Prostate gland (tissue), 2 donors: ENCODE measurements around the gene C4orf33. TPM values are rescaled to one million over a fixed set of nuclear protein-coding genes. Genes with fewer than 3 reads are reported as not detected.
"Not testable (repeated sequence)": the region's sequence is repeated elsewhere in the genome, so short reads cannot be mapped to it uniquely, and the experiment has no call there.

Experiments used
- DNase-seq: peaks from one replicate; pipeline ENCODE4 v3.0.0-alpha.2; 2019; ENCODE audit warnings: low spot score
- H3K27ac ChIP-seq, 2 donors: fragments of 200-600 bp; sonication (generic); 2 replicates each; pipeline ENCODE4 v1.5.1; 2017 to 2019
- H3K27me3 ChIP-seq: fragments of 200-600 bp; sonication (generic); replicated peaks from 2 replicates; pipeline ENCODE4 v1.5.1; 2019; ENCODE audit not compliant: insufficient read depth
- H3K36me3 ChIP-seq, 2 donors: fragments of 200-600 bp; sonication (generic); 1 replicate in 1 of 2; 2 replicates in 1 of 2; pipeline versions ENCODE4 v1.5.1 to v1.8.1; 2017 to 2019
- H3K4me1 ChIP-seq: fragments of 200-600 bp; sonication (generic); replicated peaks from 2 replicates; pipeline ENCODE4 v1.5.1; 2019
- H3K4me3 ChIP-seq, 2 donors: fragments of 200-600 bp; sonication (generic); 2 replicates each; pipeline ENCODE4 v1.5.1; 2017 to 2019
- H3K9me3 ChIP-seq: fragments of 200-600 bp; sonication (generic); 2 replicates; pipeline ENCODE4 v1.5.1; 2017
- POLR2A ChIP-seq: fragments of 450-650 bp; IDR thresholded peaks from one replicate; pipeline ENCODE4 v1.6.1; 2016; ENCODE audit warnings: antibody characterized with exemption, mild to moderate bottlenecking
- POLR2AphosphoS5 ChIP-seq: sonication (generic); formaldehyde crosslinking; IDR thresholded peaks from one replicate; pipeline ENCODE4 v1.6.1; 2017; ENCODE audit warnings: antibody characterized with exemption
- WGBS: methylation state at CpG from one replicate; pipeline ENCODE4 v1.1.5; 2018; 5-methylcytosine and 5-hydroxymethylcytosine counted together
- intact Hi-C: fragments of 100-400 bp; cut with DNase I; formaldehyde crosslinking; loops from one replicate; pipeline ENCODE4 v1.14.2; 2022
- total RNA-seq, 2 donors: library from RNA; depleted of rRNA; stranded (reverse); fragments of >200 nt; gene quantifications; one replicate each; pipeline ENCODE4 v1.1.0, GENCODE V29; 2016
- TF ChIP-seq, protein P1 (sequence below), 4 experiments: fragments of 200-600 bp in 2 of 4; fragments of 450-650 bp in 2 of 4; sonication (generic) in 2 of 4; IDR thresholded peaks; 1 replicate in 3 of 4; 2 replicates in 1 of 4; pipeline ENCODE4 v1.5.1; 2016 to 2019; ENCODE audit warnings: antibody characterized with exemption in 4 of 4, mild to moderate bottlenecking in 2 of 4, moderate library complexity in 2 of 4

The C4orf33 gene, protein sequence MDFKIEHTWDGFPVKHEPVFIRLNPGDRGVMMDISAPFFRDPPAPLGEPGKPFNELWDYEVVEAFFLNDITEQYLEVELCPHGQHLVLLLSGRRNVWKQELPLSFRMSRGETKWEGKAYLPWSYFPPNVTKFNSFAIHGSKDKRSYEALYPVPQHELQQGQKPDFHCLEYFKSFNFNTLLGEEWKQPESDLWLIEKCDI
- 10 to 100 TPM; 12.1 to 15.2 TPM for total RNA-seq

DNA sequence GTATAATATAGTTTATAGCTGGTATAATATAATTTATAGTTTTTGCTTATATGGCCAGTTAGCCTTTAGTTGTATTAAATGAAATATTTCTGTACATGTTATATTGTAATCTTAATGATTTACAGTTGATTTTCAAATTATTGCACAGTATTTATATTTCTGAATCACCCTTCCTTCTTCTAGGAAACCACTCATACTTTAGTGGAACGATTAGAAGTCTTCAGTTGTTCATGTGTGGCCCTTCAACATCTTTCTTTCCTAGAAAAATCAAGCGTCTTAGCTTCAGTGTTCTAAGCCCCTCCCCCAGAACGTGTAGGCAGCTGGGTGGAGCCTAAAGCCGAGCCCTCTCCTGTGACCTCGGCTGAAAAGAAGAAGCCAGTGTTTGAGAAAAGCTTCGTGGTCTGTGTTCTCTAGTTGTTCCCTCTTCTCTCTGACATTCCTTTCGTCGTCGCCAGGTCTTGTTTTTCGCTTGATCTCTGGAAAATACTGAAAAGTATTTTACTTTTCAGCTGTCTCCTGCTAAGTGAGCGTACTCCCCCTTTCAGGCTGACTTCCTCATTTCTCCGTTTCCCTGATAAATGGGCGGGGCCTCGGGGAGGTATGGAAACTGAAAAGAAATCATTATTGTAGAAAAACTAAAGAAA lies at the start of gene C4orf33:
TSS of gene C4orf33 (plus strand) at position 342 of the 644 bp plus-strand sequence. CDS start 6,459 bp downstream, outside the sequence.
- no peaks in the 10 kb centered on the region for H3K36me3 ChIP-seq
- 14% methylated on average over 14 of the region's 14 CpGs for WGBS
- intact Hi-C loops, result loop anchor here (10.0 kb wide), 2 partner anchors 281 to 811 kb away; partner anchors contain the start of gene PGRMC2
- peak; percentile 43 for DNase-seq
- H3K27me3 ChIP-seq, result no peaks in the 10 kb centered on the region
- TF ChIP-seq, protein P1, sequence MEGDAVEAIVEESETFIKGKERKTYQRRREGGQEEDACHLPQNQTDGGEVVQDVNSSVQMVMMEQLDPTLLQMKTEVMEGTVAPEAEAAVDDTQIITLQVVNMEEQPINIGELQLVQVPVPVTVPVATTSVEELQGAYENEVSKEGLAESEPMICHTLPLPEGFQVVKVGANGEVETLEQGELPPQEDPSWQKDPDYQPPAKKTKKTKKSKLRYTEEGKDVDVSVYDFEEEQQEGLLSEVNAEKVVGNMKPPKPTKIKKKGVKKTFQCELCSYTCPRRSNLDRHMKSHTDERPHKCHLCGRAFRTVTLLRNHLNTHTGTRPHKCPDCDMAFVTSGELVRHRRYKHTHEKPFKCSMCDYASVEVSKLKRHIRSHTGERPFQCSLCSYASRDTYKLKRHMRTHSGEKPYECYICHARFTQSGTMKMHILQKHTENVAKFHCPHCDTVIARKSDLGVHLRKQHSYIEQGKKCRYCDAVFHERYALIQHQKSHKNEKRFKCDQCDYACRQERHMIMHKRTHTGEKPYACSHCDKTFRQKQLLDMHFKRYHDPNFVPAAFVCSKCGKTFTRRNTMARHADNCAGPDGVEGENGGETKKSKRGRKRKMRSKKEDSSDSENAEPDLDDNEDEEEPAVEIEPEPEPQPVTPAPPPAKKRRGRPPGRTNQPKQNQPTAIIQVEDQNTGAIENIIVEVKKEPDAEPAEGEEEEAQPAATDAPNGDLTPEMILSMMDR (IDR thresholded peaks at IDR 0.05), result no peak
- TF ChIP-seq POLR2AphosphoS5, result peak; percentile 71
- H3K27ac ChIP-seq, result peak within 1 kb of the TSS; percentile 57 to 83
- H3K4me3 ChIP-seq, result peak within 1 kb of the TSS; percentile 33 to 38
- H3K4me1 ChIP-seq, result no peaks in the 10 kb centered on the region
- H3K9me3 ChIP-seq, result no peaks in the 10 kb centered on the region

DNA sequence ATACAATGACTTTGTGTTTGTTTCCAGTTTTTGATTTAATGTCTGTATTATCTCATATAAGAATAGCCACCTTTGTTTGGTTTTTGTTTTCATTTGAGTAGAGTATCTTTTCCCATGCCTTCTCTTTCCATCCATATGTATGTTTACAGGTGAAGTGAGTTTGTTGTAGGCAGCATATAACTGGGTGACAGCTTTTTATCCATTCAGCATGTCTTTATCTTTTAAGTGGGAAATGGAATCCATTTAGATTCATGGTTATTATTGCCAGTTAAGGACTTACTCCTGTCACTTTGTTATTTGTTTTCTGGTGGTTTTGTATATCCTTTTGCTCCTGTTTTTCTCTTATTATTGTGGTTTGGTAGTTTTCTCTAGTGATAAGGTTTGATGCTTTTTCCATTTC lies 36.9 kb upstream of the C4orf33 start:
- H3K36me3 ChIP-seq, result no peaks in the 10 kb centered on the region
- TF ChIP-seq POLR2A (no peak), POLR2AphosphoS5 (no peak)
- TF ChIP-seq, protein P1 (IDR thresholded peaks at IDR 0.05), result no peak
- no peak overlapping the region for H3K27ac ChIP-seq
- no peak overlapping the region for H3K4me3 ChIP-seq
- no peaks in the 10 kb centered on the region for H3K9me3 ChIP-seq
- no peaks in the 10 kb centered on the region for H3K27me3 ChIP-seq
- H3K4me1 ChIP-seq, result no peaks in the 10 kb centered on the region
- intact Hi-C loops, result no loop called here
- no peak for DNase-seq

DNA sequence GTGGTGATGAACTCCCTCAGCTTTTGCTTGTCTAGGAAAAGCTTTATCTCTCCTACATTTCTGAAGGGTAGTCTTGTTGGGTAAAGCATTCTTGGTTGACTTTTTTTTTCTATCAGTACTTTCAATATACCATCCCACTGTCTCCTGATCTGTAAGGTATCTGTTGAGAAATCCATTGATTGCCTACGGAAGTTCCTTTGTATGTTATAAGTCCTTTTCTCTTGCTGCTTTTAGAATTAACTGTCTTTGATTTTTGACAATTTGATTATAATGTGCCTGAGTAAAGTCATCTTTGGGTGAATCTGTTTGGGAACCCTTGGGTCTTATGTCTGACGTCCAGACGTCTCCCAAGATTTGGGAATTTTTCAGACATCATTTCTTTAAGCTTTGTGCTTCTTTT lies 33.4 kb upstream of the C4orf33 start:
- WGBS, result 95% methylated on average over 3 of the region's 3 CpGs
- DNase-seq, result no peak
- Histone ChIP-seq H3K4me1 (no peaks in the 10 kb centered on the region), H3K27me3 (no peaks in the 10 kb centered on the region), H3K4me3 (no peak overlapping the region), H3K27ac (no peak overlapping the region), H3K36me3 (no peaks in the 10 kb centered on the region), H3K9me3 (no peaks in the 10 kb centered on the region)
- TF ChIP-seq POLR2A, result no peak
- TF ChIP-seq, protein P1 (IDR thresholded peaks at IDR 0.05), result no peak
- TF ChIP-seq POLR2AphosphoS5, result no peak
- intact Hi-C loops, result no loop called here

DNA sequence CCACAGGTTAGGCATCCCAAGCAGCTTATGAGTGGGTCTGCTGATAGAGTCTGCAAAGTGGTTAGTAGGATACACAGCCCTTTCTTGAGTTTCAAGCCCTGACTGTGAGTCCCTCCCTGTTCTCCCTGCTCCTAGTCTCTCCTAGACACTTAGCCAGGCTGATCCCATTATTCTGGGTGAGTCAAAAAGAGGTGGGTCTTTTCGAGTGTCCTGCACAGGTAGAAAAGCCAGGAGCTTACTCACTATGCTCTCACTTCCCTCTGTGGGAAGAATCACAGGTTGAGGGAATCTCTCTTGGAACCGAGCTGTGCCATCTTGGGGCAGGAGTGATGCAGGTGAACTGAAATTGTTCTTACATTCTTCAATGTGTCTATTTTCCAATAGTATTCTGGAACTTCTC lies 32.3 kb upstream of the C4orf33 start:
- WGBS, result 97% methylated on average over 2 of the region's 2 CpGs
- DNase-seq, result no peak
- TF ChIP-seq POLR2A (no peak), POLR2AphosphoS5 (no peak)
- TF ChIP-seq, protein P1 (IDR thresholded peaks at IDR 0.05), result no peak
- intact Hi-C loops, result no loop called here
- Histone ChIP-seq H3K27ac (no peak overlapping the region), H3K4me3 (no peak overlapping the region), H3K9me3 (no peaks in the 10 kb centered on the region), H3K36me3 (no peaks in the 10 kb centered on the region), H3K4me1 (no peaks in the 10 kb centered on the region), H3K27me3 (no peaks in the 10 kb centered on the region)

DNA sequence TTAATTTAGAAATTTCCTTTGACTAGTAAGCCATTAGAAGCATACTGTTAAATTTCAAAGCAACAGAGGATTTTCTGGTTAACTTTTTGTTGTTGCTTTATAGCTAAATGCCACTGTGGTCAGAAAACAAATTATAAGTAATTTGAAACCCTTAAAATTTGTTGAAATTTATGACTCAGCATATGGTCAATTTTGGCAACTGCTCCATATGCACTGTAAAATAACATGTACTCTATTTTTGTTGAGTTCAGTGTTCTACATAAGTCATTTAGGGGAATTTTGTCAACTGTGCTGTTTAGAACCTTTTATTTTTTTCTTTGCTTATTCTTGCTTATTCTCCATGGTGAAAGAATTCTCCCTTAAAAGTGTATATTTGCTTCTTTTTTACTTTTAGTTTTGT lies 31.2 kb upstream of the C4orf33 start:
- DNase-seq, result no peak
- Histone ChIP-seq H3K27ac (no peak overlapping the region), H3K4me3 (no peak overlapping the region), H3K4me1 (no peaks in the 10 kb centered on the region), H3K9me3 (no peaks in the 10 kb centered on the region), H3K27me3 (no peaks in the 10 kb centered on the region), H3K36me3 (no peaks in the 10 kb centered on the region)
- TF ChIP-seq, protein P1 (IDR thresholded peaks at IDR 0.05), result no peak
- no peak for TF ChIP-seq POLR2AphosphoS5
- intact Hi-C loops, result no loop called here

DNA sequence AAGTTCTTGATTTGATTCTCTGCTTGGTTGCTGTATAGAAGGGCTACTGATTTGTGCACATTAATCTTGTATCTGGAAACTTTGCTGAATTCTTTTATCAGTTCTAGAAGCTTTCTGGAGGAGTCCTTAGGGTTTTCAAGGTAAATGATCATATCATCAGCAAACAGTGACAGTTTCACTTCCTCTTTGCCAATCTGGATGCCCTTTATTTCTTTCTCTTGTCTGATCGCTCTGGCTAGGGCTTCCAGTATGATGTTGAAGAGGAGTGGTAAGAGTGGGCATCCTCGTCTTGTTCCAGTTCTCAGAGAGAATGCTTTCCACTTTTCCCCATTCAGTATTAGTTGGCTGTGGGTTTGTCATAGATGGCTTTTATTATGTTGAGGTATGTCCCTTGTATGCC lies 26.4 kb upstream of the C4orf33 start:
- H3K4me3 ChIP-seq, H3K27ac ChIP-seq, H3K9me3 ChIP-seq, DNase-seq, H3K27me3 ChIP-seq, H3K36me3 ChIP-seq, intact Hi-C loops, H3K4me1 ChIP-seq: not testable (repeated sequence)
- WGBS, result 100% methylated on average over 2 of the region's 2 CpGs
